Stimulated activated CD8-positive, alpha-beta memory T cell treated with anti-CD3 and anti-CD28 coated beads, Interleukin-7, amount 100 ng/mL, for 24 hours (primary cell): ENCODE data around the gene SNRPA.
A peak's percentile ranks its signal among the peaks of the same experiment; 100 is the strongest.
"Not testable (repeated sequence)": the region's sequence is repeated elsewhere in the genome, so short reads cannot be mapped to it uniquely, and the experiment has no call there.

Experiments
- DNase-seq: peaks from one replicate; pipeline ENCODE4 v3.0.0-alpha.2; 2020; ENCODE audit warnings: low read depth

SNRPA gene

DNA sequence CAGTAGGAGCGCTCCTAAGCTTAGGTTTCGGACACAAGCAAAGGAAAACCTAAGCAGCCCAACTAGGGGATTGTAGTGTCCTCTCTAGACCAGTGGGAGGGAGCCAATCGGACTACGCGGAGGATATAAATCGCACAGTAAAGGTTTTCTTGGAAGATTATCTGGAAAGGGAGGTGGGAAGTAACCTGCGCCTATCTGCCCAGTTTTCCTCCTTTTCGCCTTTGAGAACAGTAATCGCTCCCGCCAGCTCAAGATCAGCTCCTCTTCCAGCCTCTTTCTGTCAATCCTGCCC is 26.6 kb downstream of the SNRPA start:
- DNase-seq = no peak

DNA sequence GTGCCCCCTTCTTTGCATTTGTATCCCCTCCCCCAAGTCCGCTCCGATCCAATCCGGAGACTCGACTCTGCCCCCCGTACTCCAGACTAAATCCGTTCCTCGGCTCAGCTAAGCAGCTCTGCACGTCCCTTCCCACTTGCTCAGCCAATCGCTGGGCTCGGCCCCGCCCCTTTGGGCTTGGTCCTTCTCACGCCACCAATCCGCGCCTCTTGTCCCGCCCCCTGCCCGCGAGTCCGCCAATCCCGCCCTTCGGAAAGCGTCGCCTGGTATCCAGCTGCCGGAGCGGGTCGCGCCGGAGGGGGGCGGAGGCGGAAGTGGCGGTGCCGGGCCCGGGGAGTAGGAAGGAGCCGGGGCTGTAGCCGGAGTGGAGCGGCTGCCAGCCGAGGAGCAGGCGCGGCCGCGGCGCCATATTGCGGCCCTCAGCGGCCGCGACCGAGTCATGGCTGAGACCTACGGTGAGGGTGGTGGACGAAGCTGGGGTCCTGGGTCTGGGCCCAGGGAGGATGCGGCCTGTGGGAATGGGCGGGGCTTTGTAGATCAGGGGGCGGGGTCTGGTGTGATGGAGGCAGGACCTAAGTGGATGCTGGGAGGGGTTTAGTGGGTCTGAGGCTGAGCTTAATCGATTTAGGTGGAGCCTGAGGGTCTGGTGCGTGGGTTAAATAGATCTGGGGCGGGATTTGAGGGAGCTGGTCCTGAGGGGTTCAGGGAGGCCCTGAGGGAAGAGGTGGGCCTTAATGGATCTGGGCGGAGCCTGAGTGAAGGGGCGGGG is 27.1 kb downstream of the SNRPA start, which contains the start of gene RAB4B:
TSS of gene RAB4B (plus strand) at position 311 of the 769 bp plus-strand sequence. CDS start at position 440, 129 bp downstream.
- DNase-seq = peak; percentile 99

DNA sequence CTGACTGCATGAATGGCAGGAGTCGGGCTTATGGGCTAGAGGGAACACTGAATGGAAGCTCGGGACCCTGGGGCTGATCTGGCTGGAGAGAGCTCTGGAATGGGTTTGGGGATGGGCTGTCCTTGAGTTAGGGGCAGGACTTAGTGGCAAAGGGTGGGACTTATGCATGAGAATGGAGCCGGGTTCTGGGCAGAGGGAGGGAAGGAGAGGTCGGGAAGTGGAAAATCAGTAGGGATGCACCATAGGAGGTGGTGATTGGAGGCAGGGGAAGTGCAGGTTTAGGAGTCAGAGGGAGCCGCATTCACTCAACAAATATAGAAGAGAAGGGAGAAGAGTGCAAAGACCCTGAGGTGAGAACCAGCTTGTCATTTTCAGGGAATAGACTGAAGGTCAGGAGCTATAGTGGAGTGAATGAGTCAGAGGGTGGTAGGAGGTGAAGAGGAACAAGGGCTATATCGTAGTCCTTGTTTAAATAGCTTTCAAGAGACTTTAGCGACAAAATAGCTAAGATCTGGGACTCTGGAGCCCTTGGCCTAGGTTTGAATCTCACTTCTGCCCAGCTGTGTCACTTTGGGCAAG is 27.8 kb downstream of the SNRPA start:
- no peak for DNase-seq

GRCh38 chr19:40780582-40780981 is 29.6 kb downstream of the SNRPA start:
- DNase-seq = no peak

DNA sequence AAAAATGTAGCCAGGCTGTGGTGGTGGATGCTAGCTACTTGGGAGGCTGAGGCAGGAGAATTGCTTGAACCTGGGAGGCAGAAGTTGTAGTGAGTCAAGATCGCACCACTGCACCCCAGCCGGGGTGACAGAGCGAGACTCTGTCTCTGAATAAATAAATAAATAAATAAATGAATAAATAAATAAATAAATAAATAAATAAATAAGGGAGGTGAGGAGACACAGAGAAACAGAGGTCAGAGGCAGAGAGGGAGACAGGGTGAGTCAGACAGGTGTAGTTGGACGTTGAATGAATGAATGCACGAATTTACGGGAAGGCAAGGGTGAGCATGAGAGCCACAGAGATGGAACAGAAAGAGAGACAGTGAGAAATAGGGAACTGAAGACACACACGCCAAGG is 30.1 kb downstream of the SNRPA start:
- DNase-seq = no peak

GRCh38 chr19:40783711-40784110 is 32.7 kb downstream of the SNRPA start:
- DNase-seq = no peak

- DNase-seq = not testable (repeated sequence)
Measured at GRCh38 chr19:40784146-40784545, 33.1 kb downstream of the SNRPA start.

DNA sequence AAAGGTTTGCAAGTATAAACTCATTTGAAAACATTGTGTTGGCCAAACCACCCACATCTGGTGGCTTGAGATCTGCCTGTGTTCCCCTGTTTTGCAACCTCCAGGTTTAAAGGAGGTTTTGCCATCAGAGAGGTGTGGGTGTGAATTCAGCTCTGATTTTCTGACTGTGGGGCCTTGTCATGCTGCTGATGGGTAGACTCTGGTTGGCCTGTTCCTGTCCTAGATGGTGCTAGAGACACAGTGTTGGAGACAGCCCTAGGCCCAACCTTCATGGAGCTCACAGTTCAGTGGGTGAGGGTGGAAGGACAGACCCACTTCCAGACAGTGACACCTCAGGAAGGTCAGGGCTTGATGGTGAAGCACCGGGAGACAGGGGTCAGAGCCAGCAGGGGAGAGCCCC is 34.5 kb downstream of the SNRPA start:
- DNase-seq = no peak

GRCh38 chr19:40786060-40787037 is 35.3 kb downstream of the SNRPA start:
- DNase-seq = no peak

GRCh38 chr19:40791349-40791748 is 40.3 kb downstream of the SNRPA start:
- no peak for DNase-seq

GRCh38 chr19:40791996-40792395 is 41.0 kb downstream of the SNRPA start:
- no peak for DNase-seq

DNA sequence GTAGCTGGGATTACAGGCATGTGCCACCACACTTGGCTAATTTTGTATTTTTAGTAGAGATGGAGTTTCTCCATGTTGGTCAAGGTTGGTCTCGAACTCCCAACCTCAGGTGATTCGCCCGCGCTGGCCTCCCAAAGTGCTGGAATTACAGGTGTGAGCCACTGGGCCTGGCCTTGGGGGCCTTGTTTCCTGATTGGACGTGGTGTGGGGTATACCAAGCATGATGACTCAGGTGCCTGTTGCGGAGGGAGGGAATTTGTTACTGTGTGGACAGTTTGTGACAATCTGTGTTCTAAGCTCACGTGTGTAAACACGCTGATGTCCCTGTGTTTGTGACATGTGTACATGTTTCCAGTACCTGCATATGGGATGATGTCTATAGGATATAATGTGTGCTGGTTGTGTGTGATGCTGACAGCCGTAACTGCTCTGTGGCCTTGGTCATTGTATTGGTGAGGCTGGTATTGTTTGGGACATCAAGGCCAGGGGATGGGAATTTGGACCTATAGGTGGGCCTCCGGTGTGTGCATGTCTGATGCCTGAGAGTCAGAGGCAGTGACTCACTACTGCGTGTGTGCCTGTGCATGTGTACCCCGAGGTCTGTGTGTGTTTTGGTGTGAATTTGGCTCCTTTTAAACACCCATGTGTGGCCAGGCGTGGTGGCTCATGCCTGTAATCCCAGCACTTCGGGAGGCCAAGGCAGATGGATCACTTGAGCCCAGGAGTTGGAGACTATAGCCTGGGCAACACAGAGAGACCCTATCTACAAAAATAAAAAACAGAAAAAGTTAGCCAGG is 46.4 kb downstream of the SNRPA start:
- no peak for DNase-seq

- DNase-seq = no peak
Measured at GRCh38 chr19:40797963-40798682, 47.1 kb downstream of the SNRPA start.

- DNase-seq = peak; percentile 100
Measured at GRCh38 chr19:40798683-40799557, 47.9 kb downstream of the SNRPA start, which contains the start of gene EGLN2. EGLN2 (plus strand) TSS chr19:40799191; CDS start chr19:40800573, 1,382 bp downstream.

- DNase-seq = no peak
Measured at GRCh38 chr19:40799558-40800338, 48.7 kb downstream of the SNRPA start.

GRCh38 chr19:40800339-40800996 is 49.5 kb downstream of the SNRPA start:
- DNase-seq = no peak

DNA sequence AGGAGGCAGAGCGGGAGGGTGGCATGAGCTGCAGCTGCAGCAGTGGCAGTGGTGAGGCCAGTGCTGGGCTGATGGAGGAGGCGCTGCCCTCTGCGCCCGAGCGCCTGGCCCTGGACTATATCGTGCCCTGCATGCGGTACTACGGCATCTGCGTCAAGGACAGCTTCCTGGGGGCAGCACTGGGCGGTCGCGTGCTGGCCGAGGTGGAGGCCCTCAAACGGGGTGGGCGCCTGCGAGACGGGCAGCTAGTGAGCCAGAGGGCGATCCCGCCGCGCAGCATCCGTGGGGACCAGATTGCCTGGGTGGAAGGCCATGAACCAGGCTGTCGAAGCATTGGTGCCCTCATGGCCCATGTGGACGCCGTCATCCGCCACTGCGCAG is 50.0 kb downstream of the SNRPA start:
- no peak for DNase-seq

DNA sequence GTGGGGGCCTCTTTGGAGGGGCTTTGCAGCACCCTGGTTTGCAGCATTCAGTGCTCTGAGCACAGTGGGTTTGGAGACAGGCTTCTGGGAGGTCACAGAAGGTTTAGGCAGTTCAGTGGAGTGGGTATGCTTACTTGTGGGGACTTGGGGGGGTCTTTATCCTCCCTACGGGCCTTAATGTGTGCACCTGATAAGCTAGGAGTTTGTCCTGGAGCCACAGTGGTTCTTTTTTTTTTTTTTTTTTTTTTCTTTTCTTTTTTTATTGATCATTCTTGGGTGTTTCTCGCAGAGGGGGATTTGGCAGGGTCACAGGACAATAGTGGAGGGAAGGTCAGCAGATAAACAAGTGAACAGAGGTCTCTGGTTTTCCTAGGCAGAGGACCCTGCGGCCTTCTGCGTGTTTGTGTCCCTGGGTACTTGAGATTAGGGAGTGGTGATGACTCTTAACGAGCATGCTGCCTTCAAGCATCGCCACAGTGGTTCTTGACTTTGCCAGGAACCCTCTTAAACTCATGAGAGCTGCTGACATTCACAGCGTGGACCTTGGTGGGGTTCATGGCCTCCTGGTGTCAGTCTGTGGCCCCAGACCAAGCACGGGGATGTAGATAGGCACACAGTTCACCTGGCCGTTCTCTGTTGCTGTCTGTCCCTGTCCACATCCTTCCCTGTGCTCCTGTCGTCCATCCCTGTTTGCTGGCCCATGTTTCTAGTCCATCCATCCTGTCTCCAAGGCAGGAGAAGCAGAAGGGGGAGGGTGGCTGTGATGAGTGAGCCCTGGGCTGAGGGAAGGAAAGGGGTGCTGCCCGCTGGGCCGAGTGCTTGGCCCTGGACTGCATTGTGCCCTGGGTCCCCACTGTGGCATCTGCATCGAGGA is 50.7 kb downstream of the SNRPA start:
- DNase-seq = no peak
